GM23248 (cell line): ENCODE results near the gene TRAPPC2L.

Experiments
- EZH2 ChIP-seq: fragments of 200-600 bp; sonication (generic); IDR thresholded peaks from 2 replicates; pipeline ENCODE4 v1.6.1; 2018; ENCODE audit warnings: antibody characterized with exemption, mild to moderate bottlenecking; ENCODE audit not compliant: insufficient read depth, poor library complexity, severe bottlenecking
- EZH2phosphoT487 ChIP-seq: fragments of 200-600 bp; sonication (generic); IDR thresholded peaks from 2 replicates; pipeline ENCODE4 v1.6.1; 2018; ENCODE audit warnings: antibody characterized with exemption, moderate library complexity, mild to moderate bottlenecking, low read depth; ENCODE audit not compliant: insufficient read depth

DNA sequence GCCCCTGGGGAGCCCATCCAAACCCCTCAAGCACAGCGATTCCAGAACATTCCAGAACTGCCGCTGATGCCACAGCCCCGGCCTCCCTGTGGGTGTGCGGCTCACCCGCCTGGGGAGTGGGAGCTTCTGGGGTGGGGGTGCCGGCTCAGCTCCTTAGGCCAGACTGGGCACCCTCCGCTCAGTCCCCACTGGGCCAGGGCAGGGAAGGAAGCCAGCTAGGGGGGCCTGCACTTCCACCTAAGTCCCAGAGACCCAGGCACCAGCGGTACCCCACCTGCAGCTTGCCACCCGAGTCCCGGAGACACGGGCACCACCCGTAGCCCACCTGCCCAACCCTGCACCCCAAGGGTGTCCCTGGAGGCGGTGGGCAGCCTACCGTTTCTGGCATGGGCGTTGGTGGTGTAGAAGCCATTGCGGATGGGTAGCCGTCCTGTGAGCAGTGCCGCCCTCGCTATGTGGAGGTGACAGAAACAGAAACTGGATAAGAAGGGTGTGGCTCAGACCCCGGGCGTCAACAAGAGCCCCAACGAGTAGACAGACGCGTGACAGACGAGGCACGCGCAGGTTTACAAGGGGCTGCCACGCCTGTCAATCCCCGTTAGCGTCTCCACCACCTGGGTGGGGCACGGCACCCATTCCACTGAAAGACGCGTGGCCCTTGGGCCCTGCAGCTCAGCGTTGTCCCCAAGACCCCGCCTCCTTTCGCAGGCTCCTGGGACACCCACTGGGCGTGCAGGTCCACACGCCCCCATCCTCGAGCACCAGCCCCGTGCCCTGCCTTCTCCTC is 15.2 kb upstream of the TRAPPC2L start:
- TF ChIP-seq EZH2 = no peak
- TF ChIP-seq EZH2phosphoT487 = no peak
